ENCODE measurements around the gene GALNT10.
"Not testable (repeated sequence)": the region's sequence is repeated elsewhere in the genome, so short reads cannot be mapped to it uniquely, and the experiment has no call there.

GALNT10 gene

GRCh38 chr5:154190595-154191304 is at the start of gene GALNT10:
Gene GALNT10, plus strand, starts transcription at chr5:154190733. Its CDS starts 134 bp downstream, at chr5:154190867.
- DNase-seq: peak; percentile 13

GRCh38 chr5:154141745-154142221 is 48.8 kb upstream of the GALNT10 start:
- DNase-seq: no peak

- no peak for DNase-seq
Observed at GRCh38 chr5:154143211-154143641, 47.3 kb upstream of the GALNT10 start.

- DNase-seq: no peak
Observed at GRCh38 chr5:154145268-154145667, 45.3 kb upstream of the GALNT10 start.

GRCh38 chr5:154146409-154146808 is 44.1 kb upstream of the GALNT10 start:
- no peak for DNase-seq

GRCh38 chr5:154147666-154148065 is 42.9 kb upstream of the GALNT10 start:
- DNase-seq: no peak

GRCh38 chr5:154150471-154150870 is 40.1 kb upstream of the GALNT10 start:
- not testable (repeated sequence) for DNase-seq

GRCh38 chr5:154157483-154158378 is 32.8 kb upstream of the GALNT10 start:
- DNase-seq: no peak

- no peak for DNase-seq
Observed at GRCh38 chr5:154158379-154158737, 32.2 kb upstream of the GALNT10 start.

GRCh38 chr5:154159343-154159742 is 31.2 kb upstream of the GALNT10 start:
- DNase-seq: no peak

GRCh38 chr5:154162539-154163151 is 27.9 kb upstream of the GALNT10 start:
- DNase-seq: no peak

- no peak for DNase-seq
Observed at GRCh38 chr5:154163327-154164248, 26.9 kb upstream of the GALNT10 start.

- DNase-seq: no peak
Observed at GRCh38 chr5:154164249-154164581, 26.3 kb upstream of the GALNT10 start.

GRCh38 chr5:154165886-154166285 is 24.6 kb upstream of the GALNT10 start:
- DNase-seq: no peak

- no peak for DNase-seq
Observed at GRCh38 chr5:154166901-154167791, 23.4 kb upstream of the GALNT10 start.

GRCh38 chr5:154168395-154168794 is 22.1 kb upstream of the GALNT10 start:
- no peak for DNase-seq

GRCh38 chr5:154172785-154173184 is 17.7 kb upstream of the GALNT10 start:
- no peak for DNase-seq

- no peak for DNase-seq
Observed at GRCh38 chr5:154174091-154174490, 16.4 kb upstream of the GALNT10 start.

GRCh38 chr5:154176181-154176580 is 14.4 kb upstream of the GALNT10 start:
- DNase-seq: no peak

- no peak for DNase-seq
Observed at GRCh38 chr5:154178661-154179060, 11.9 kb upstream of the GALNT10 start.
